MM.1S (cell line): ENCODE data around the gene SYNE1.

ENCODE experiments used
- DNase-seq: peaks from one replicate; pipeline ENCODE4 v3.0.0-alpha.2; 2015
- H2AFZ ChIP-seq: fragments of 300-600 bp; sonication (generic); 2 replicates; pipeline ENCODE4 v1.6.0; 2016; ENCODE audit warnings: antibody characterized with exemption, low read length
- H3F3A ChIP-seq: fragments of 300-600 bp; sonication (generic); 2 replicates; pipeline ENCODE4 v1.6.1; 2016; ENCODE audit warnings: mild to moderate bottlenecking, antibody characterized with exemption, low read length, moderate library complexity, mixed read lengths; ENCODE audit not compliant: insufficient read depth
- H3K27ac ChIP-seq: fragments of 300-600 bp; sonication (generic); 2 replicates; pipeline ENCODE4 v1.5.1; 2016; ENCODE audit warnings: mild to moderate bottlenecking, low read length
- H3K27me3 ChIP-seq: fragments of 300-600 bp; sonication (generic); replicated peaks from 2 replicates; pipeline ENCODE4 v1.6.0; 2016; ENCODE audit warnings: low read length; ENCODE audit not compliant: insufficient read depth
- H3K36me3 ChIP-seq: fragments of 300-600 bp; sonication (generic); replicated peaks from 2 replicates; pipeline ENCODE4 v1.6.1; 2016; ENCODE audit warnings: mild to moderate bottlenecking, low read length, mixed read lengths; ENCODE audit not compliant: insufficient read depth
- H3K4me1 ChIP-seq: fragments of 300-600 bp; sonication (generic); 2 replicates; pipeline ENCODE4 v1.6.1; 2016; ENCODE audit warnings: low read length, mixed read lengths
- H3K4me2 ChIP-seq: fragments of 300-600 bp; sonication (generic); 2 replicates; pipeline ENCODE4 v1.6.0; 2016; ENCODE audit warnings: low read depth, low read length
- H3K4me3 ChIP-seq: fragments of 300-600 bp; sonication (generic); 2 replicates; pipeline ENCODE4 v1.5.1; 2016; ENCODE audit warnings: low read length, mixed read lengths
- H3K79me2 ChIP-seq: fragments of 300-600 bp; sonication (generic); 2 replicates; pipeline ENCODE4 v1.6.1; 2016; ENCODE audit warnings: mixed run types, low read length, mixed read lengths
- H3K9ac ChIP-seq: fragments of 300-600 bp; sonication (generic); 2 replicates; pipeline ENCODE4 v1.6.1; 2016; ENCODE audit warnings: low read length, mixed read lengths
- H3K9me2 ChIP-seq: fragments of 300-600 bp; sonication (generic); replicated peaks from 2 replicates; pipeline ENCODE4 v1.6.1; 2016; ENCODE audit warnings: mild to moderate bottlenecking, low read length, mixed read lengths; ENCODE audit not compliant: insufficient read depth
- H3K9me3 ChIP-seq: fragments of 300-600 bp; sonication (generic); replicated peaks from 2 replicates; pipeline ENCODE4 v1.6.1; 2016; ENCODE audit warnings: mild to moderate bottlenecking, low read length, mixed read lengths; ENCODE audit not compliant: insufficient read depth
- H4K20me1 ChIP-seq: fragments of 300-600 bp; sonication (generic); 2 replicates; pipeline ENCODE4 v1.6.1; 2016; ENCODE audit warnings: mild to moderate bottlenecking, low read length, moderate library complexity, mixed read lengths; ENCODE audit not compliant: insufficient read depth
- CTCF ChIP-seq: fragments of 300-600 bp; sonication (generic); IDR thresholded peaks from 2 replicates; pipeline ENCODE4 v1.5.1; 2016; ENCODE audit warnings: antibody characterized with exemption, low read length, mixed read lengths
- EZH2 ChIP-seq: fragments of 300-600 bp; sonication (generic); optimal IDR thresholded peaks from 2 replicates; pipeline ENCODE3; 2017; ENCODE audit warnings: low read depth, mild to moderate bottlenecking, antibody characterized with exemption, low read length, mixed read lengths
- EZH2phosphoT487 ChIP-seq: fragments of 300-600 bp; sonication (generic); IDR thresholded peaks from 2 replicates; pipeline ENCODE4 v1.6.1; 2018; ENCODE audit warnings: antibody characterized with exemption, low read length

Gene SYNE1

GRCh38 chr6:152167641-152168603 lies 469.2 kb downstream of the SYNE1 start:
- Histone ChIP-seq H3K9me2 (no peaks in the 10 kb centered on the region), H3K36me3 (no peaks in the 10 kb centered on the region), H3K4me3 (no peak overlapping the region), H4K20me1 (no peaks in the 10 kb centered on the region), H3K79me2 (no peaks in the 10 kb centered on the region), H3K4me2 (no peak overlapping the region), H2AFZ (no peak overlapping the region), H3F3A (no peaks in the 10 kb centered on the region), H3K4me1 (no peaks in the 10 kb centered on the region), H3K9ac (no peak overlapping the region), H3K27me3 (no peaks in the 10 kb centered on the region), H3K27ac (no peak overlapping the region), H3K9me3 (no peaks in the 10 kb centered on the region)
- TF ChIP-seq CTCF (no peak), EZH2phosphoT487 (no peak), EZH2 (no peak)
- no peak for DNase-seq

GRCh38 chr6:152166897-152167296 lies 470.3 kb downstream of the SYNE1 start:
- TF ChIP-seq CTCF = no peak
- TF ChIP-seq EZH2phosphoT487 = no peak
- TF ChIP-seq EZH2 = no peak
- Histone ChIP-seq H3K4me2 (no peak overlapping the region), H3K9me2 (no peaks in the 10 kb centered on the region), H3K36me3 (no peaks in the 10 kb centered on the region), H3F3A (no peaks in the 10 kb centered on the region), H3K27me3 (no peaks in the 10 kb centered on the region), H4K20me1 (no peaks in the 10 kb centered on the region), H3K9me3 (no peaks in the 10 kb centered on the region), H3K4me1 (no peaks in the 10 kb centered on the region), H2AFZ (no peak overlapping the region), H3K9ac (no peak overlapping the region), H3K79me2 (no peaks in the 10 kb centered on the region), H3K27ac (no peak overlapping the region), H3K4me3 (no peak overlapping the region)
- DNase-seq = no peak

GRCh38 chr6:152166497-152166896 lies 470.7 kb downstream of the SYNE1 start:
- H3K4me1 ChIP-seq = no peaks in the 10 kb centered on the region
- H3K36me3 ChIP-seq = no peaks in the 10 kb centered on the region
- H3K9me2 ChIP-seq = no peaks in the 10 kb centered on the region
- no peaks in the 10 kb centered on the region for H4K20me1 ChIP-seq
- H3K4me2 ChIP-seq = no peak overlapping the region
- no peaks in the 10 kb centered on the region for H3F3A ChIP-seq
- no peak overlapping the region for H3K4me3 ChIP-seq
- H3K27me3 ChIP-seq = no peaks in the 10 kb centered on the region
- no peaks in the 10 kb centered on the region for H3K79me2 ChIP-seq
- TF ChIP-seq EZH2 (no peak), EZH2phosphoT487 (no peak), CTCF (no peak)
- no peaks in the 10 kb centered on the region for H3K9me3 ChIP-seq
- H3K27ac ChIP-seq = no peak overlapping the region
- H2AFZ ChIP-seq = no peak overlapping the region
- no peak overlapping the region for H3K9ac ChIP-seq
- no peak for DNase-seq
